GM19468 (cell line): ENCODE results near the gene RAET1E.
"Not testable (repeated sequence)": the region's sequence is repeated elsewhere in the genome, so short reads cannot be mapped to it uniquely, and the experiment has no call there.

Experiments used
- ATAC-seq: cut with Tn5 transposase; IDR thresholded peaks from one replicate; pipeline ENCODE4 v1.9.1; 2021; ENCODE audit warnings: mild to moderate bottlenecking, moderate library complexity, moderate number of reproducible peaks; ENCODE audit not compliant: unreplicated experiment; ENCODE audit errors: extremely low read depth

RAET1E gene

DNA sequence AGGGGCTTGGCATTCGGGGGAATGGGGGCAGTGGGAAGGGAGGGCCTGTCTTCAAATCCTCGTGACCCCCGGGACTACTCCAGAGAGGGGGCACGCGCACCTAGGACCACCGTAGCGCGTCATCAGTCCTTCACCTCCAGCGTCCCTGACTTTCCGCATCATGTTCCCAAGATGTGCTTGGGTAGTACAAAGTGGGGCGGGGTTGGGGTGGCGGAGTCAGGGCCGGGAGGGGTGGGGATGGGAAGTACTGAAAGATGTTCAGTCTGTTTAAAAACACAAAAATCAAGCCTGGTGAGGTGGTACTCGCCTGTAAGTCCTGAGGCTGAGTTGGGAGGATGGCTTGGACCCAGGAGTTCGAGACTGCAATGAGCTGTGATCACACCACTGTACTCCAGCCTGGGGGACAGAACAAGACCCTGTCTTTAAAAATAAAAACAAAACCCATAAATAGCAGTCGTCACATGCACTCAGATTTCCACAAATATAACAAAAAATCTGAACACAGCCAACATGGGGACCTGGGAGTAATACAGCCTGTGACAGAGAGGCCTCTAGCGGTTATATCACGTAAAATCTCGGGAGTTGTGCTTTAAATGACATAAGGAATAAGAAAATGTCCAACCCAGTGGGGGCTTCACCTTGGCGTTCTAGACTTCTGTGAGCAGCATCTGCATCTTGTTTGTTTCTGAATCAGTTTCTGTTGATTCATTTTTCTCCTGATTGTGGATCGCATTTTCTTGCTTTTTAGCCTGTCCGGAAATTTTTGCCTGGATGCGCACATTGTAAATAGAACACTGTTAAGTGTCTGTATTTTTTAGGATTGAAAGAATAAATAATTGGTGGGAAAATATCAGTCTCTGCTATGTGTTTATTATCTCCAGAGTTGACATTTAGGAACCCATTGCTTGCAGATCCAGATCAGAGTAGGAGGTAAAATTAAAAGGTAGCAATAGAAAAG, 33.1 kb downstream of the RAET1E start:
- no peak for ATAC-seq

DNA sequence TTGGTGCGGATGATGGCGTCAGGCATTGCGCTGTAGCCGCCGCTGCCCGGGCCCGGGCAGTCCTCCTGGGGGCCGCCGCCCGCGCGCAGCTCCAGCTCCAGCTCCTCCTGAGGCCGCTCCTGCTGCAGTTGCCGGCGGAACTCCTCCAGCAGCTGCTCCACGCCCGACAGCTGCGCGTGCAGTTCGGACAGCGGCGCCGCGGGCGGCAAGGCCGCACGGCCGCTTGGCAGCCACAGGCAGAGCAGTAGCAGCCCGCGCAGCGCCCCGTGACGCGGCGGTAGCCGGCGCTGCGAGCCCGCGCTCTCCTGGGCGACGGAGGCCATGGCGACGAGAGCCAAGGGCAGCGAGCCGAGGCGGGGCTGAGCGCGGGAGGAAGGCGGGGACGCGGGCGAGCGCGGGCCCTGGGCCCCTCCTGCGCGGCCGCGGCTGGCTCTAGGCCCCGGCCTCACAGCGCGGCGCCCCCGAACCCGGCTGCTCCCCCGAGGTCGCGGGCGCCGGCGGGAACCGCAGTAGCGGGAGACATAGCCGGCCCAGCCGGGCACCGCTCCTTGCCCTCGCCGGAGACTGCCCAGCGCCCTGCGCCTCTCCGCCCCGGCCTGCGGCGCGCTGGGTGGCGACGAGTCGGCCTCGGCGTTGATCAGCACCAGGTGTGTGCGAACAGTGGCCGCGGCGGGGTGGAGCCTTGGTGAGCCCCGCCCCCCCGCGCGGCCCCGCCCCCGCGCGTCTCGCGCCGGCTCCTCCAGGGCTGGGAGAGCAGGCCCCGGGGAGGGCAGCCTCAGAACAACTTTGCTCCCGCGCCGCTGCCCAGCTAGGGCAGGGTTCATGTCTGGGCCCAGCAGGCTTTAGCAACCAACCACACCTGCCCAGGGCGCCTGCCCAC, 34.0 kb downstream of the RAET1E start, which contains the start of gene LRP11:
Gene LRP11, minus strand, starts transcription at position 662 of the 880 bp plus-strand sequence. Its CDS starts 339 bp downstream, at position 323.
- no peak for ATAC-seq

DNA sequence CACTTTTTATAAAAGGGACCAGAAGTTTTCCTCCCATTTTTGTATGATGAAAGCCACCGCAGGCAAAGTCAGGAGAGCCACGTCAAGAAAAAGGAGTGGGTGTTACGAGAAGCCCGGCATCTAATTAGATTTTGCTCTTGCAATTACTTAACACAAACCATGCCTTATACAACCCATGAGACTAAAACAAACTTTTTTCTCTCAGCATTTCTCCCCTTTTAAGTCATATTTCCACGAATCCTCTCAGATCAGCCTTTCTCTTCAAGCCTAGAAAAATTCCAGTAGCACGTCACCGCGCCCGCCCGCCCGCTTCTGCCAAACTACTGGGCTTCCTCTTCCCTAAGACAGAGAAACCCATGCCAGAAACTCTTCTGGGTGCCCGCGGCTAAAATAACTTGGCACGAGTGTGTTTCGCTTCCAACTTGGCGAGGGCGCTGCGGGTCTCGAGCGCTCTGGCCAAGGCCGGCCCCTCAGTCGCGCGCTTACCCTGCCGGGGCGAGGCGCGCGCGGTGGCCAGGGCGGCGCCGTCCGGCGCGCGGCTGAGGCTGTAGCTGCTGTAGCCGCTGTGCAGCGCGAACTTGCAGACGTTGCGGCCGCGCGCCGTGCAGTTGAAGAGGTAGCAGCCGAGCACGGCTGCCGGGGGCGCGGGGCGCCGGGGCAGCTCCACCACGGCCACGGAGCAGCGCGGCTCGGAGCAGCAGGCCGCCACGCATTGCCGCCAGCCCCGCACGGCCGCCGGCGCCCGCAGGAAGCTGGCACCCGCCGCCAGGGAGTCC, 34.8 kb downstream of the RAET1E start:
- ATAC-seq, result no peak

DNA sequence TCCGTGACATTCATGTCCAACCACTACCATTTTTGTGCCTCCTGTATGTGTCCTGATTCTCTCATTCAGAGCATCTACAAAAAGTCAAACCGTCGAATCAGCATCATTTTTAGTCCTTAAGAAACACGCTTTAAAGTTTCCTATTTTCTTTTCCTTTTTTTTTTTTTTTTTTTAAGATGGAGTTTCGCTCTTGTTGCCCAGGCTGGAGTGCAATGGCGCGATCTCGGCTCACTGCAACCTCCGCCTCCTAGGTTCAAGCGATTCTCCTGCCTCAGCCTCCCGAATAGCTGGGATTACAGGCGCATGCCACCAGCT, 35.5 kb downstream of the RAET1E start:
- not testable (repeated sequence) for ATAC-seq

DNA sequence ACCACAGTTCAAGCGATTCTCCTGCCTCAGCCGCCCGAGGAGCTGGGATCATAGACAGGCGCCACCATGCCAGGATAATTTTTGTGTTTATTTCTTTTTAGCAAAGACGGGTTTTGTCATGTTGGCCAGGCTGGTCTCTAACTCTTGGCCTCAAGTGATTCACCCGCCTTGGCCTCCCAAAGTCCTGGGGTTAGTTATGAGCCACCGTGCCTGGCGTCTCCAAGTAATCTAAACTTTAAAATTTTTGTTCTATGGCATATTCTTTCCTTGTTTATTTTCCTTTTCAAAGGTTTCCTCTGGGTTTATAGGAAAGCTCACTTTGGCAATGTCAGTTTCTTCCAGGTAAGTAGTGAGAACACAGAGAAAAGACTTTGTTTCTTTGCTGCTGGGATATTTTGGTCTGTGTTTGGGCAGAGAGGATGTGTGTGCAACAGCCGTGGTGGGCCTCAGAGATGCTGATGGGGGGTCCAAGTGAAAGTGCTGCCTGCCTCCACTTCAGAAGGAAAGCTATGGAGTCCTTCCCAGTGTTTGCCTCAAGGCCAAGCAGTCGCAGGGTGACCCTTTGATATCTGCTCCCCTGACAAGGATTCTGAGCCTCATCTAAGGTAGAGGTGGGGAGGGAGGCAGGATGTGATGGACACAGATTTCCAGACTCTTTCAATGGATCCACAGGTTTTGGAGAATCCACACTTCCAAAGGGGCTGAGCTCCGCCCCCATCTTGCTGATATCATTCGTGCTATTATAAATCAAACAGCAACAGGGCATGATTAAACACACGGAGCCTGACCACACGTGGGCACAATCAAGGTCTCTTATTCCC, 36.1 kb downstream of the RAET1E start:
- no peak for ATAC-seq

DNA sequence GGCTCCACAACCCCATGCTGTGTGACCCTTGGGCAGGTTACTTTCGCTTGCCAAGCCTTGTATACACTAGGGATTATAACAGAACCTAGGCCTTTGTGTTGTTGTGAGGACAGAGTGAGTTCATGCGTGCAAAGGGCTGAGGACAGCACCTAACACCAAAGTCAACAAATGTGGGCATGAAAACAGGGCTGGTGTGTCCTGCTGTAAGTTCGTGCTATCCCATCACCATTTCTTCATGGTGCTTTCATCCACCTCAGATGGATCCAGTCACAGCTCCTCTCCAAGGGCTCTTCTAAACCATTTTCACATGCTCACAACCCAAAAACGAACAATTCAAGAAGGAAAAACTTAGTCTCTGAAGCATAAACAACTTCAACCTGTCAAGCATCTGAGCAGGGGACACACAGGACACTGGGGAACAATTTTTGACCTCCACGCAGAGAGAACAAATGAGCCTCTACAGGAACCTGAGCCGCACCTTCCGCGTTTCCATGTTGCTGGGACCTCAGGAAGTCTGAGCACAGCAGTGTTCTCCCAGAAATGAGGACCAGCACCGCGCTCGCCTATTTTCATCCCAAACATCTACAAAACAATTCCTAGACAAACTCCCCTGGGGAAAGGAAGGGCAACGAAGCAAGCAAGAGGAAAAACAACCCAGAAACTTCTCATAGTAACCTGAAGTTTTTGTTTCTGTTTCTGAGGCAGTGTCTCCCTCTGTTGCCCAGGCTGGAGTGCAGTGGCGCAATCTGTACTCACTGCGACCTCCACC, 36.9 kb downstream of the RAET1E start:
- no peak for ATAC-seq

DNA sequence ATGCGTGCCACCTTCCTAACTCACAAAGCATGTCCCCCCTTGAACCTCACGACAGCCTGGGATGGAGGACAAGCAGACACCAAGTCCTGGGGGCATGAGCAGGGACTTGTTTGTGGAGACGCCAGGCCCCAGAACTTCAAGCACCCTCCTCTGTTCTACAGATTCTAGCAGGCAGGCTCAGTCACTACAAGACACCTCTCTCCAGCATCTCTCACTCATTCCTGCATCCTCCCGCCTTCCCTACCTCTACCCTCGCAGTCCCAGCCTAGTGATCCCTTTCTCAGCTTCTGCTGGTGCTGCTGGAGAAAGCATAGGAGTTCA, 37.4 kb downstream of the RAET1E start:
- ATAC-seq, result no peak

DNA sequence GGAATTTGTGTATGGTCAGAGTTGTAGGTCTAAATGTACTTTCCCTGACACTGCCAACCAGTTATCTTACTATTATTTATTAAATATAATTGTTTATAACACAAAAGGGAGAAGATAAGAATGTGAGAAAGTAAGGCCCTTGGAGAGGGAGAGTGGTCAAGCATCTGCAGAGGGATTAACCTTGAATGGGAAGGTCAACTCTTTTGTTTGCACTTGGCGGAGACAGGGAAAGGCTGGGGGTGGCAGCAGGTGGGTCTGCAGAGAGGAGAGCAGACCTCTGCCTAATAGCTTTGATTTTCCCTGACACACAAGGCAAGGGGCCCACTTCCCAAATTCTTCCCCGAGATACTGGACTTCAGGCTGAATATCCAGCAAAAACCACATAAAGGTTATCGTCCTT, 38.0 kb downstream of the RAET1E start:
- no peak for ATAC-seq

DNA sequence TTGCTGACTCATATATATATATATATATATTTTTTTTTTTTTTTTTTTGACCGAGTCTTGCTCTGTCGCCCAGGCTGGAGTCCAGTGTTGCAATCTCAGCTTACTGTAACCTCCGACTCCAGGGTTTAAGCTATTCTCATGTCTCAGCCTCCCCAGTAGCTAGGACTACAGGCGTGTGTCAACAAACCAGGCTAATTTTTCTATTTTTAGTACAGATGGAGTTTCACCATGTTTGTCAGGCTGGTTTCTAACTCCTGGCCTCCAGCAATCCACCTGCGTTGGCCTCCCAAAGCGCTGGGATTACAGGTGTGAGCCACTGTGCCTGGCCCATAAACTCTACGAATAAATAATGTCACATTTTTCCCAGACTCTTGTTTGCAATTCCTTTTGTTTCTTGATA, 38.5 kb downstream of the RAET1E start:
- ATAC-seq, result no peak

DNA sequence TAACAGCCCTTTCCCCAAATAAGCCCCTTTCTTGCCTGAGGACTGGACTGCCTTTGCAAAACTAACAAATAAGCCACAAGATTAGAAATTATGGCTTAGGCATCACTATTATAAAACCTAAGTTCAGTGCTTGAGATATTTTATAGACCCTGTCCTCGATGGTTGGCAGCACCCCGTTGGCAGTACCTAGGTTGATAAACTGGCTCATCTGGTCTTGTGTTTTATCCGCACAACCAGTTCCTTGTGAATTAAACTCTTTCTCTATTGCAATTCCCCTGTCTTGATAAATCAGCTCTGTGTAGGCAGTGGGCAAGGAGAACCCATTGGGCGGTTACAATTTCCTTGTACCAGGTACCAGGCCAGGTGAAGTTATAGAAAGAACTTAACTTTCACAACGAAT, 40.4 kb downstream of the RAET1E start:
- ATAC-seq, result no peak

DNA sequence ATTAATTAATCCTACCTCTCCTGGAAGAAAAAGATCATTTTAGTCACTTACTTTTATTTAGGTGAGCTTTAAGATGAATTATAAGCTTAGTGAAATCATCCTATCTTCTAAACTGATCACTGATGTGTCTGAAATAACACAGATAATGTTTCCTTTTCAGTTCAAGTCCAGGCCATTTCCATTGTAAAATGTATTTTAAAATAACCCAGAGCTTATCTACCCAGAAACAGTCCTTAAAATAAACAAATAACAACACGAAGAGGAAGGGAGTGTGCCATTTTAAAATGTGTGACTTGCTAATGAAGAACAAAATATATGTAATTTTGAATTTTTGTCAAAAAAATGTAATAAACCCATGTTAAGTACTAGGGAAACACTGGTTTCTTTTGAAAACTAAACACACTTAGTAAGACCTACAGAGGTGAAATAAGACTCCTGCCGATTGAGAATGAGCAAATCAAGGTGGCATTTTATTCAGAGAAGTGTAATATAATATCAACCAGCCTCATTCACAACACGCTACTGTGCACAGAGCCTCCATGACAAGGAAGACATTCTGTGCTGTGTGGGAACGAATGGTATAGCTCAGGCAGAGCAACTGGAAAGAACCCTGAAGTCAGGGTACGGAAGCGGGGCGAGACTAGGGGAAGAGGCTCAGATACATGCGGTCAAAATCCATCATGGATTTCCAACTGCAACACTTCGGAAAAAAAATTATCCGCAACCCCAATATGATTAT, 41.5 kb downstream of the RAET1E start:
- ATAC-seq, result no peak

DNA sequence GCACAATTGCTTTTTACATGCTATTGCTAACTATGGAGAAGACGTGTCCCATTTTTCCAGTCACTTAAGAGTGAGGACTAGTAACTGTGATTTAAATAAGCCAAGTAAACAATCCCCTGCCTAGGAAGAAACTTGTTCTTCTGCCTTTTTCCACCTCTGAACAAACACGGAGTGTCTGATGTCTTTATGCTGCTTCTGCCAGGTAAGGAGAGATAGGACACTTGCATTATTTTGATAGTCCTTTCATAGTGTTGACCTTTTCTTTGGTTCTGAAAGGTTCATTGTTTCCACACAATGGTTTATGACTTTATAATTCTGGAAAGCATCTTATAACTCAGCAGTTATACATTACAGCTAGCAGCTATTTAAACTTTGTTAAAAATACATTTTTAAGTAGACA, 42.2 kb downstream of the RAET1E start:
- no peak for ATAC-seq

DNA sequence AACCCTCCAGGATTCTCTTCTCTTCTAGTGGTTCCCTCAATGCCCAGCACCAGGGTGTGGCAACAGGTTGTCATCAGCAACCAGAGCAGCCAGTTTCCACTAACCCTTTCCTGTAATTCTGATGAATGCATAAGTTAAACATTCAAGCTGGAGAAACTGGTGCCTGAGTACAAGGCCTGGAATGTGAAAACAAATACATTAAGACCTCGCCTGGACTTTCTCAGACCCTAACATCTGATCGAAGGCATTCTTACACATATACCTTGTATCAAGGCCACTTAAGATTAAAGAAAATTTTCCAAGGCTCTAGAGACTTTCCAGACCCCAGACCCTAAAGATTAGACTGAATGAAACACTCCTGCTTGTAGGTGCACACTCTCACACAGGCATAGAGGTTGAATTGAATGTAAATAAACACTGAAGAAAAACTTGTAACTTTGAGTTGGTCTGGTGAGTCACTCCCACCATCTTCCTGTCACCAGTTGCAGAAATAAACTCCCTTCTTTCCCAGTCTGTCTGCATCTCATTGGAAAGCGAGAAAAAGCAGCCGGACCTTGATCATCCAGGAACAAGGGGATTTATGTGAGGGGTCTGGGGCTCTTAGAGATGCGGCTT, 42.8 kb downstream of the RAET1E start:
- no peak for ATAC-seq

DNA sequence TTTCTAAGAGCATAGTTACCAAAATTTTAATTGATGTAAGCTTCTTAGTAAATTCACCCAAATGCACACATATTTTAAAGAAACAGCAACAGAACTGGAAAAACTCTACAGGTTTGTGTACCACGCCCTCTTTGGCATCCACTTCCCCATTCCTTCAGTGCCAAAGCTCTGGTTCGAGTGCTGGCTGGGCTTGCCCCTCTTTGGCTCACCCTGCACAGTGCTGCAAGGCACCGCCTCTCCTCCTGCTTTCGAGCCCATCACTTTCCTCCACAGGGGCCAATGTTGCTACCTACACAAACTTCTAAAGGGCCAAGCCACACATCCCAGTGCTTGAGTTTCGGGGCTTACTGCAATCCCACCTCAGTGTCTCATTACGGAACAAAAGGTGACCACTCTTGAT, 43.4 kb downstream of the RAET1E start:
- no peak for ATAC-seq

DNA sequence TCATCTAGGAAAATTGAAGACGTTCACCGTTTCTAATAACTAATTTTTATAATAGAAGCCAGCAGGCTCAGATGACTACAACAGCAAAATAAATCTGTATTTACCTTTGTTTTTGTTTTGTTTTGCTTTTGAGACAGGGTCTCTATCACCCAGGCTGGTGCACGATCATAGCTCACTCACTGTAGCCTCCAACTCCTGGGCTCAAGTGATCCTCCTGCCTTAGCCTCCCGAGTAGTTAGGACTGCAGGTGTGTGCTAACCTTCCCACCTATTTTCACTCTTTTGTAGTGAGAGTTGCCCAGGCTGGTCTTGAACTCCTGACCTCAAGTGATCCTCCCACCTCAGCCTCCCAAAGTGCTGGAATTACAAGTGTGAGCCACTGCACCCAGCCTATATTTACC, 43.9 kb downstream of the RAET1E start:
- not testable (repeated sequence) for ATAC-seq

DNA sequence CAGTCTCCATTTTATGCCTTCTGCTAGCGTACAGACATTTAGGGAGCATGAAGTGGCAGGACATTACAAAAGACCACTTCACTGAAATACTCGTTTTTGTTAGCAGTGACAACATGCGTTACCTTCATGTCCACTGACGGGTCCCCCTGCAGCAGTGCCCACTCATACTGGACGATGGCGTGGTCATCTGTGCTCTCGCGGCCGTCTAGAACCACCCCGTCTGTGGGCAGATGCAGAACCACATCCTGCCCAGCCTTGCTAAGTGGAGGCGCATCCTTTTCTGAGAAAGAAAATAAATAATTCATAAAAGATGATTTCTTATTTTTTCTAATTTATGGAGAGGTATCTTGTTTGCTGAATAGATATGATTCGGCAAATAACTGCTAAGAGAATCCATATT, 45.0 kb downstream of the RAET1E start:
- ATAC-seq, result no peak

DNA sequence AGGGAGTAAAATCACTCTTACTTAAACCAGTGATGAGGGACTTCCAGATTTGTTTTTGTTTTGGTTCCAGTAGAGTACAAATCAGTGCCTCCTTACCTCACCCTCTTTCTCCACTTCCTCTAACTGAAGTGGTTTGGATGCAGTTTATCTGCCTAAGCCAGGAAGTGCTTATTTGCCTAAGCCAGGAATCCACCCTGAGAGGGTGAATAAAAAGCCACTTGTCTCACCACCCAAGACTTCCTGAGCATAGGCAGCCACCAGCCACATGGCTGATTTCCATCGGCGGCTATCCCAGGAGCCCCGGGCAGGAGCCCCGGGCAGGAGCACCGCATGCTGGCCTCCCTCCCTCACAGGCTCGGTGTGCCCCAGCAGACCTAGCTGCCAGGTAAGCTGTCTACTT, 45.7 kb downstream of the RAET1E start:
- no peak for ATAC-seq
